Measurements from ENCODE around the gene RAB6B.

Gene RAB6B

GRCh38 chr3:133891662-133892378 is 3.9 kb downstream of the RAB6B start:
- no peaks in the 10 kb centered on the region for H3K9me3 ChIP-seq (ENCODE audit: severe bottlenecking)
- ATAC-seq (ENCODE audit: low read depth): no peak
- H3K27ac ChIP-seq (ENCODE audit: poor library complexity, severe bottlenecking): no peak overlapping the region
- H3K27me3 ChIP-seq (ENCODE audit: insufficient read depth, poor library complexity, severe bottlenecking): peaks cover 19% of the 10 kb centered on the region
- H3K36me3 ChIP-seq (ENCODE audit: low read depth): no peaks in the 10 kb centered on the region
- H3K4me1 ChIP-seq (ENCODE audit: insufficient read depth, poor library complexity, severe bottlenecking): no peaks in the 10 kb centered on the region
- TF ChIP-seq CTCF (IDR thresholded peaks at IDR 0.05; ENCODE audit: poor library complexity, severe bottlenecking): no peak
- H3K4me3 ChIP-seq (ENCODE audit: severe bottlenecking): no peak overlapping the region
- DNase-seq (ENCODE audit: low spot score): no peak

GRCh38 chr3:133890972-133891644 is 4.6 kb downstream of the RAB6B start:
- ATAC-seq (ENCODE audit: low read depth): no peak
- TF ChIP-seq CTCF (IDR thresholded peaks at IDR 0.05; ENCODE audit: poor library complexity, severe bottlenecking): no peak
- Histone ChIP-seq H3K4me3 (ENCODE audit: severe bottlenecking) (no peak overlapping the region), H3K4me1 (ENCODE audit: insufficient read depth, poor library complexity, severe bottlenecking) (no peaks in the 10 kb centered on the region), H3K36me3 (ENCODE audit: low read depth) (no peaks in the 10 kb centered on the region), H3K27me3 (ENCODE audit: insufficient read depth, poor library complexity, severe bottlenecking) (peaks cover 12% of the 10 kb centered on the region), H3K9me3 (ENCODE audit: severe bottlenecking) (no peaks in the 10 kb centered on the region), H3K27ac (ENCODE audit: poor library complexity, severe bottlenecking) (no peak overlapping the region)
- no peak for DNase-seq (ENCODE audit: low spot score)

- Histone ChIP-seq H3K4me1 (ENCODE audit: insufficient read depth, poor library complexity, severe bottlenecking) (no peaks in the 10 kb centered on the region), H3K27me3 (ENCODE audit: insufficient read depth, poor library complexity, severe bottlenecking) (peaks cover 5% of the 10 kb centered on the region), H3K4me3 (ENCODE audit: severe bottlenecking) (no peak overlapping the region), H3K36me3 (ENCODE audit: low read depth) (no peaks in the 10 kb centered on the region), H3K9me3 (ENCODE audit: severe bottlenecking) (no peaks in the 10 kb centered on the region), H3K27ac (ENCODE audit: poor library complexity, severe bottlenecking) (no peak overlapping the region)
- DNase-seq (ENCODE audit: low spot score) (no peak), ATAC-seq (ENCODE audit: low read depth) (no peak)
- no peak for TF ChIP-seq CTCF (IDR thresholded peaks at IDR 0.05; ENCODE audit: poor library complexity, severe bottlenecking)
Measured at GRCh38 chr3:133890037-133890436, 5.6 kb downstream of the RAB6B start.

GRCh38 chr3:133888726-133889340 is 6.8 kb downstream of the RAB6B start:
- Histone ChIP-seq H3K27me3 (ENCODE audit: insufficient read depth, poor library complexity, severe bottlenecking) (no peaks in the 10 kb centered on the region), H3K4me1 (ENCODE audit: insufficient read depth, poor library complexity, severe bottlenecking) (no peaks in the 10 kb centered on the region), H3K9me3 (ENCODE audit: severe bottlenecking) (no peaks in the 10 kb centered on the region), H3K4me3 (ENCODE audit: severe bottlenecking) (no peak overlapping the region), H3K36me3 (ENCODE audit: low read depth) (no peaks in the 10 kb centered on the region), H3K27ac (ENCODE audit: poor library complexity, severe bottlenecking) (no peak overlapping the region)
- DNase-seq (ENCODE audit: low spot score) (no peak), ATAC-seq (ENCODE audit: low read depth) (no peak)
- TF ChIP-seq CTCF (IDR thresholded peaks at IDR 0.05; ENCODE audit: poor library complexity, severe bottlenecking): no peak
